OCI-LY7 (cell line): ENCODE data around the gene CEBPG.

Experiments used
- CTCF ChIP-seq: fragments of 200-600 bp; sonication (generic); conservative IDR thresholded peaks from 2 replicates; pipeline ENCODE4 v1.5.1; 2014; ENCODE audit warnings: mild to moderate bottlenecking, antibody characterized with exemption, low read length, moderate library complexity, mixed read lengths
- EZH2phosphoT487 ChIP-seq: fragments of 200-600 bp; sonication (generic); IDR thresholded peaks from 2 replicates; pipeline ENCODE4 v1.6.1; 2018; ENCODE audit warnings: low read depth, borderline replicate concordance, mild to moderate bottlenecking, mixed run types, antibody characterized with exemption, low read length, moderate library complexity, mixed read lengths

GRCh38 chr19:33419788-33420130 is 46.2 kb downstream of the CEBPG start:
- TF ChIP-seq EZH2phosphoT487 = no peak
- TF ChIP-seq CTCF = no peak
